Neutrophil (primary cell): ENCODE results near the gene ADGRL3.
A peak's percentile ranks its signal among the peaks of the same experiment; 100 is the strongest.

Experiments
- H3K27ac ChIP-seq: fragments of 200-600 bp; sonication (generic); 2 replicates; pipeline ENCODE4 v1.5.1; 2016; ENCODE audit warnings: mild to moderate bottlenecking, moderate library complexity
- H3K27me3 ChIP-seq: fragments of 200-600 bp; sonication (generic); 2 replicates; pipeline ENCODE4 v1.6.0; 2016; ENCODE audit warnings: mild to moderate bottlenecking
- H3K36me3 ChIP-seq: fragments of 200-600 bp; sonication (generic); 2 replicates; pipeline ENCODE4 v1.5.1; 2017
- H3K4me1 ChIP-seq, 2 experiments: fragments of 200-600 bp in 1 of 2; sonication (generic) in 1 of 2; 1 replicate in 1 of 2; 2 replicates in 1 of 2; pipeline versions ENCODE4 v1.5.1 to v1.6.1; 2013 to 2016; ENCODE audit warnings: low read depth in 1 of 2, low read length in 1 of 2, mild to moderate bottlenecking in 1 of 2, moderate library complexity in 1 of 2; ENCODE audit not compliant: control insufficient read depth in 1 of 2, insufficient read depth in 1 of 2
- H3K4me3 ChIP-seq, 2 experiments: fragments of 200-600 bp in 1 of 2; sonication (generic) in 1 of 2; 1 replicate in 1 of 2; 2 replicates in 1 of 2; pipeline ENCODE4 v1.5.1; 2013 to 2016; ENCODE audit warnings: low read depth in 1 of 2, low read length in 1 of 2, mild to moderate bottlenecking in 1 of 2, moderate library complexity in 1 of 2
- H3K9me3 ChIP-seq: fragments of 200-600 bp; sonication (generic); 2 replicates; pipeline ENCODE4 v1.5.1; 2016
- CTCF ChIP-seq: fragments of 200-600 bp; sonication (generic); IDR thresholded peaks from 2 replicates; pipeline ENCODE4 v1.5.1; 2016; ENCODE audit warnings: antibody characterized with exemption

The ADGRL3 gene

GRCh38 chr4:61201561-61201960, 1.4 kb downstream of the ADGRL3 start:
- Histone ChIP-seq H3K36me3 (no peaks in the 10 kb centered on the region), H3K27ac (no peak overlapping the region), H3K9me3 (no peaks in the 10 kb centered on the region), H3K27me3 (peaks cover 100% of the 10 kb centered on the region), H3K4me1 (peaks cover 6 to 7% of the 10 kb centered on the region in 2 experiments), H3K4me3 (peak overlapping the region; percentile 37 to 40)
- no peak for TF ChIP-seq CTCF

GRCh38 chr4:61201961-61202637, 2.0 kb downstream of the ADGRL3 start:
- Histone ChIP-seq H3K4me3 (no peak overlapping the region), H3K27me3 (peaks cover 97% of the 10 kb centered on the region)

GRCh38 chr4:61202638-61203435, 2.7 kb downstream of the ADGRL3 start:
- H3K27me3 ChIP-seq: peaks cover 89% of the 10 kb centered on the region
- H3K27ac ChIP-seq: no peak overlapping the region
- no peak overlapping the region for H3K4me3 ChIP-seq
- peaks cover 6 to 7% of the 10 kb centered on the region in 2 experiments for H3K4me1 ChIP-seq
- TF ChIP-seq CTCF: no peak
- H3K36me3 ChIP-seq: no peaks in the 10 kb centered on the region
- H3K9me3 ChIP-seq: no peaks in the 10 kb centered on the region

More at GRCh38 chr4:61201961-61202637, 2.0 kb downstream of the ADGRL3 start:
- Histone ChIP-seq H3K36me3 (no peaks in the 10 kb centered on the region), H3K4me1 (peaks cover 6 to 7% of the 10 kb centered on the region in 2 experiments), H3K27ac (no peak overlapping the region), H3K9me3 (no peaks in the 10 kb centered on the region)
- TF ChIP-seq CTCF: no peak

DNA sequence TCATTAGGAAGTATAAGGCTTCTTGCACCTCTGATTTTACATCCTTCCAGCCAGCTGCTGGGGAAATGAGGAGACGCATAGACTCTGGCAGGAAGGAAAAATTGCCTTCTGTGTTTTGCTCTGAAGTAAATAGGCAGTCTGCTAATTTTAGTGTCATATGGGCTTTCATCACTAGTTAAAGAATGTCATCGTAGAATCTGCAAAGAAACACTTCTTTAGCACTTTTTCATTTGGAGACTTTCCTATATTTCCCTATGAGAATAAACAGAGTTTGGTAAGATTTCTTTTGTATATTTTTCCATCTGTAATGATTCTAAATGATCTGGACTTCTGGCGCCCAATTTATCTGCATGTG, 3.3 kb downstream of the ADGRL3 start:
- H3K27me3 ChIP-seq: peaks cover 83% of the 10 kb centered on the region

More for the DNA sequence above, 3.3 kb downstream of the ADGRL3 start:
- H3K4me1 ChIP-seq: peaks cover 6 to 7% of the 10 kb centered on the region in 2 experiments
- H3K36me3 ChIP-seq: no peaks in the 10 kb centered on the region
- TF ChIP-seq CTCF: no peak
- no peaks in the 10 kb centered on the region for H3K9me3 ChIP-seq
- H3K4me3 ChIP-seq: no peak overlapping the region
- no peak overlapping the region for H3K27ac ChIP-seq
